Adrenal gland (tissue), 12 donors: ENCODE results near the gene SPDYE1. TPM values are rescaled to one million over a fixed set of nuclear protein-coding genes. Genes with fewer than 3 reads are reported as not detected.
"Not testable (repeated sequence)": the region's sequence is repeated elsewhere in the genome, so short reads cannot be mapped to it uniquely, and the experiment has no call there.

Experiments
- DNase-seq, 7 donors: peaks; one replicate each; pipeline ENCODE4 v3.0.0-alpha.2; 2019 to 2020
- H3K27ac ChIP-seq, 5 donors: fragments of 200-600 bp; sonication (generic) in 4 of 5; 1 replicate in 3 of 5; 2 replicates in 2 of 5; pipeline versions ENCODE4 v1.5.1 to v1.8.0; 2016 to 2020; ENCODE audit warnings: mild to moderate bottlenecking in 1 of 5
- H3K27me3 ChIP-seq: fragments of 200-600 bp; 2 replicates; pipeline ENCODE4 v1.8.0; 2021
- H3K36me3 ChIP-seq, 2 donors: fragments of 200-600 bp; replicated peaks in 1 of 2; 1 replicate in 1 of 2; 2 replicates in 1 of 2; pipeline versions ENCODE4 v1.5.1 to v1.8.0; 2018 to 2022
- H3K4me1 ChIP-seq, 2 donors: fragments of 200-600 bp; replicated peaks in 1 of 2; 1 replicate in 1 of 2; 2 replicates in 1 of 2; pipeline versions ENCODE4 v1.5.1 to v1.8.0; 2018 to 2021
- H3K4me3 ChIP-seq, 4 donors: fragments of 200-600 bp; sonication (generic) in 3 of 4; one replicate each; pipeline ENCODE4 v1.5.1; 2016 to 2018
- H3K9me3 ChIP-seq, 3 donors: fragments of 200-600 bp; sonication (generic) in 1 of 3; replicated peaks in 1 of 3; 1 replicate in 2 of 3; 2 replicates in 1 of 3; pipeline versions ENCODE4 v1.5.1 to v1.8.0; 2016 to 2021
- POLR2A ChIP-seq, 2 donors: fragments of 450-650 bp; IDR thresholded peaks; one replicate each; pipeline ENCODE4 v1.6.1; 2017; ENCODE audit warnings: antibody characterized with exemption in 2 of 2, mild to moderate bottlenecking in 2 of 2, moderate library complexity in 1 of 2
- WGBS, 4 donors: extraction: QIAGEN DNeasy Blood & Tissue Kit in 2 of 4; methylation state at CpG; one replicate each; pipeline versions ENCODE4 v1.1.5 to v1.1.7; 2013 to 2017; 5-methylcytosine and 5-hydroxymethylcytosine counted together
- intact Hi-C, 2 donors: fragments of 100-400 bp; cut with DNase I; formaldehyde crosslinking; loops; one replicate each; pipeline versions ENCODE4 v1.14.1 to v1.15.0; 2022 to 2023
- polyA plus RNA-seq, 3 donors: library from polyadenylated mRNA; stranded (reverse); fragments of 200-250 nt in 2 of 3; fragments of 350-450 nt in 1 of 3; fragmentation: Illumina TruSeq in 1 of 3; extraction: RNeasy Lipid Tissue Mini Kit (QIAGEN cat#74804) in 1 of 3; gene quantifications; one replicate each; pipeline ENCODE4 v1.2.3, GENCODE V29; 2013 to 2014
- total RNA-seq, 9 donors: library from RNA; depleted of rRNA in 4 of 9; stranded (reverse); fragments of >200 nt in 4 of 9; fragments of 120-200 nt in 1 of 9; fragmentation: NEBNext Ultra II Directional in 1 of 9; extraction: Animal tissue kit (Norgen Biotek cat#: 25700) in 1 of 9; gene quantifications; one replicate each; pipeline versions ENCODE4 v1.1.0 to v1.2.4, GENCODE V29; 2013 to 2023
- TF ChIP-seq, protein P1 (sequence below), 6 experiments: fragments of 450-650 bp in 4 of 6; fragments of 200-600 bp in 2 of 6; sonication (generic) in 1 of 6; IDR thresholded peaks; 1 replicate in 5 of 6; 2 replicates in 1 of 6; pipeline versions ENCODE4 v1.5.1 to v1.8.0; 2016 to 2021; ENCODE audit warnings: antibody characterized with exemption in 6 of 6, mild to moderate bottlenecking in 2 of 6, moderate library complexity in 1 of 6
- donor health status: healthy with polysubstance abuse.
- donor health status: Bipolar disorder and iron deficiency.
- donor health status: DM: yes; HTN: yes; CAD: no.
- donor health status: DM: no; HTN: no; CAD: no.
- donor health status: DM: no; HTN: no; CAD: no.
- donor health status: DM: yes; HTN: yes; CAD: no.

The SPDYE1 gene
- total and polyA plus RNA-seq, 12 donors: 0.06 to 0.19 TPM; not detected in 10

DNA sequence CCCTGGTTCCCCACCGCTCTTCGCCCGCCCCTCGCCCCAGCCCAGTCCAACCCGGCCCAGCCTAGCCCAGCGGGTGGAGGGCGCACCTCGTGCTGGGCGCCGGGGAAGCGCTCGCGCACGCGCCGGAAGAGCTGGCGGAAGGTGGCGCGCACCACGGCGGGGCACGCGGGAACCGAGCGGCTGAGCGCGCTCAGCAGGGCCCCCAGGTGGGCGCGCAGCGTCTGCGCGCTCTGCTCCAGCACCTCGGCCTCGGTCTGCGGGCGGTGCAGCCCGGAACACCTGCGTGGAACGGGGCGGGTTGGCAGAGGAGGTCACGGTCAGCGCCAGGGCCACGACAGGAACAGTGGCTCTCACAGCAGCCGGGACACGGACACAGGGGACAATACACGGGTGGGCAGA, 42.8 kb downstream of the SPDYE1 start:
- H3K4me3 ChIP-seq: peak overlapping the region in 2 of 4 donors; percentile 4 to 58
- H3K36me3 ChIP-seq, H3K27me3 ChIP-seq, intact Hi-C loops, H3K9me3 ChIP-seq: not testable (repeated sequence)
- peak in 4 of 7 donors; percentile 19 to 57 (median 26) for DNase-seq
- TF ChIP-seq, protein P1, sequence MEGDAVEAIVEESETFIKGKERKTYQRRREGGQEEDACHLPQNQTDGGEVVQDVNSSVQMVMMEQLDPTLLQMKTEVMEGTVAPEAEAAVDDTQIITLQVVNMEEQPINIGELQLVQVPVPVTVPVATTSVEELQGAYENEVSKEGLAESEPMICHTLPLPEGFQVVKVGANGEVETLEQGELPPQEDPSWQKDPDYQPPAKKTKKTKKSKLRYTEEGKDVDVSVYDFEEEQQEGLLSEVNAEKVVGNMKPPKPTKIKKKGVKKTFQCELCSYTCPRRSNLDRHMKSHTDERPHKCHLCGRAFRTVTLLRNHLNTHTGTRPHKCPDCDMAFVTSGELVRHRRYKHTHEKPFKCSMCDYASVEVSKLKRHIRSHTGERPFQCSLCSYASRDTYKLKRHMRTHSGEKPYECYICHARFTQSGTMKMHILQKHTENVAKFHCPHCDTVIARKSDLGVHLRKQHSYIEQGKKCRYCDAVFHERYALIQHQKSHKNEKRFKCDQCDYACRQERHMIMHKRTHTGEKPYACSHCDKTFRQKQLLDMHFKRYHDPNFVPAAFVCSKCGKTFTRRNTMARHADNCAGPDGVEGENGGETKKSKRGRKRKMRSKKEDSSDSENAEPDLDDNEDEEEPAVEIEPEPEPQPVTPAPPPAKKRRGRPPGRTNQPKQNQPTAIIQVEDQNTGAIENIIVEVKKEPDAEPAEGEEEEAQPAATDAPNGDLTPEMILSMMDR (IDR thresholded peaks at IDR 0.05): peak in 1 of 6 experiments; percentile 5
- 1 to 4% methylated on average over 14 to 40 of the region's 46 CpGs; no CpG with 5 or more reads in 2 of the 4 donors for WGBS, 4 donors
- peaks cover 12 to 19% of the 10 kb centered on the region in 2 donors for H3K4me1 ChIP-seq
- peak overlapping the region in 1 of 5 donors; percentile 29 for H3K27ac ChIP-seq

DNA sequence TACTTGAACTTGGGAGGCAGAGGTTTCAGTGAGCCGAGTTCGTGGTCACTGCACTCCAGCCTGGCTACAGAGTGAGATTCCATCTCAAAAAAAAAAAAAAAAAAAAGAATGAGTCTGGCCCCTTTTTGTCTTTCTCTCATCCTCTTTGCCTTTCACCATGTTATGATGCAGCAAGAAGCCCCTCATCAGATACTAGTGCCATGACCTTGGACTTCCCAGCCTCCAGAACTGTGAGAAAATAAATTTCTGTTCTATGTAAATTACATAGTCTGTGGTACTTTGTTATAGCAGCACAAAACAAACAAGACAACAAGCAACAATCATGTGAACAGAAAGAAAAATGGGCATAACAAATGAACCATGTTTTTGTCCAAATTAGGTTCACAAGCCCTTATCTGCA, 44.5 kb downstream of the SPDYE1 start:
- Histone ChIP-seq H3K9me3 (no peaks in the 10 kb centered on the region), H3K4me1 (peaks cover 21 to 25% of the 10 kb centered on the region in 2 donors), H3K36me3 (no peaks in the 10 kb centered on the region), H3K27me3 (no peaks in the 10 kb centered on the region), H3K4me3 (no peak overlapping the region), H3K27ac (no peak overlapping the region)
- WGBS, 4 donors: 87 to 98% (median 97%) methylated on average over 2 of the region's 2 CpGs
- intact Hi-C loops: no loop called here
- TF ChIP-seq POLR2A (IDR thresholded peaks at IDR 0.05): no peak
- TF ChIP-seq, protein P1 (IDR thresholded peaks at IDR 0.05): no peak
- peak in 2 of 7 donors; percentile 4 to 5 for DNase-seq

DNA sequence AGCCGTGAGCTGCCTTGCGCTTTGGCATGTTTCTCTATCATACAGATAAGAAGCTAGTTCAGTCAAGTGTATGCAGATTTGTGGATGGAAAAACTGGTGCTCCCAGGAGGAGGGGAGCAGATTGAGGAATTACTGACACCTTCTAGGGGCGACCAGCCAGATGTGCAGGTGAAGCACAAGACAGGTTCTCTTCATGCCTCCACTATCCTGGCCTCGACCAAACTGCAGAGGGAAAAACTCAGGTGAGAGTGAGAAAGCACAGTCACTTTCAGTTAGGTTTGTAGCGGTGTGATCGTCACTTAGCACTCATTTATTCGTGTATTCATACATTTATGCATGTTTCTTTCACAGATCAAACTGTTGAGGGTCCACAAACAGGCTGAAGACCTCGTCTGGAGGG, 46.2 kb downstream of the SPDYE1 start:
- TF ChIP-seq, protein P1 (IDR thresholded peaks at IDR 0.05): no peak
- TF ChIP-seq POLR2A (IDR thresholded peaks at IDR 0.05): no peak
- Histone ChIP-seq H3K4me1 (peaks cover 21 to 25% of the 10 kb centered on the region in 2 donors), H3K36me3 (no peaks in the 10 kb centered on the region), H3K4me3 (peak overlapping the region in 3 of 4 donors; percentile 31 to 67 (median 61)), H3K9me3 (no peaks in the 10 kb centered on the region), H3K27ac (peak overlapping the region in 4 of 5 donors; percentile 79 to 87 (median 82)), H3K27me3 (no peaks in the 10 kb centered on the region)
- intact Hi-C loops: no loop called here
- DNase-seq: peak in 2 of 7 donors; percentile 10 to 52
- WGBS, 4 donors: 20 to 26% (median 25%) methylated on average over 8 of the region's 8 CpGs

DNA sequence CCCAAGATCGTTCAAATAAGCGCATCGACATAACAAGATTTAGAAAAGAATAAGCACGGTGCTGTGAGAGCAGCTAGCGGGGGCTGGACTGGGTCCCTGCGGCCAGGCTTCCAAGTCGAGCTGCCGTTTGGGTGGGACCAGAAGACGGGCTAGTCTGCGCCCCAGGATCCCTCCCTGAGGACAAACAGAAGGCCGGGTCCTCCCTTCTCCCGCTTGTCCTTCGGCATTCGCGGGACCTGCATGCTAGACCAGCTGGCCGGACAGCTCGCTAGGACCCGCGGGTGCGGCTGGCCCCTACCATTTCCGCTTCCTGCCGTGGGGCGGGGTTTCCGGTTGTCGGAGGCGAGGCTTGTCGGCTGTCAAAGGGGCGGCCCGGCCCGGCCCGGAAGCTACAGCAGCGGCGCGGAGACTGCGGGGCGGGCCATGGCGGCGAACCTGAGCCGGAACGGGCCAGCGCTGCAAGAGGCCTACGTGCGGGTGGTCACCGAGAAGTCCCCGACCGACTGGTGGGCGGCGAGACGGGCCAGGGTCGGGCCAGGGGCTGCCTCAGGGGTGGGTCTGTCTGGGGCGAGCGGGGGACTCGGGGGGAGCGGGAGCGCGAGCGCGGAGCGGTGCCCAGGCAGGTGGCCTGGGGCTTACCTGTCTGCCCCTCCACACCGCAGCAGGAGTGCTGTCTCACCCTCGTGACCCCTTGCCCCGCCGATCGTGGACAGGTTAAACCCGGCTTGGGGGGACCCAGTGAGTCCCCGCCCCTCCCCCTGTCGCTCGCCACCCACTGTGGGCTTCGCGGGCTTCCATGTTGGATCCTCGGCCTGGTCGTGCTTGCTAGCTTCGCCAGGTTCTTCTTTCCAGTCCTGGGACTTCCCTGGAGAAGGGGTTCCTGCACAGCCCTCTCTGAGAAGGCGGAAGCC, 46.9 kb downstream of the SPDYE1 start, which contains the start of gene DBNL:
Gene DBNL, plus strand, starts transcription at position 388 of the 911 bp plus-strand sequence. Its CDS starts 36 bp downstream, at position 424.
- Histone ChIP-seq H3K36me3 (peaks cover 0 to 3% of the 10 kb centered on the region in 2 donors), H3K4me1 (peaks cover 21 to 25% of the 10 kb centered on the region in 2 donors), H3K27ac (peak within 1 kb of the TSS; percentile 52 to 87 (median 81)), H3K27me3 (no peaks in the 10 kb centered on the region), H3K4me3 (peak within 1 kb of the TSS; percentile 8 to 67 (median 46)), H3K9me3 (no peaks in the 10 kb centered on the region)
- DNase-seq: peak; percentile 94 to 96 (median 95)
- TF ChIP-seq, protein P1 (IDR thresholded peaks at IDR 0.05): no peak
- TF ChIP-seq POLR2A (IDR thresholded peaks at IDR 0.05): peak; percentile 24 to 77
- WGBS, 4 donors: 0 to 2% (median 0%) methylated on average over 13 to 74 of the region's 74 CpGs
- intact Hi-C loops: no loop called here
